ENCODE results near the gene CATSPER2. TPM values are rescaled to one million over a fixed set of nuclear protein-coding genes. Genes with fewer than 3 reads are reported as not detected.
"Not testable (repeated sequence)": the region's sequence is repeated elsewhere in the genome, so short reads cannot be mapped to it uniquely, and the experiment has no call there.

Gene CATSPER2
- polyA plus RNA-seq, 1 donor, result 2.1 TPM

- DNase-seq (ENCODE audit: low read depth), result not testable (repeated sequence)
Measured at GRCh38 chr15:43593328-43594190, 55.1 kb downstream of the CATSPER2 start, which contains the start of gene CKMT1B. CKMT1B (plus strand) TSS chr15:43594027; CDS start chr15:43594219, 192 bp downstream.

- DNase-seq (ENCODE audit: low read depth), result not testable (repeated sequence)
Measured at GRCh38 chr15:43592841-43593240, 55.8 kb downstream of the CATSPER2 start.

GRCh38 chr15:43589778-43590466 is 58.7 kb downstream of the CATSPER2 start, which contains the start of gene PPIP5K1:
PPIP5K1 (minus strand) TSS chr15:43590208; CDS start chr15:43584504, 5,704 bp downstream.
- not testable (repeated sequence) for DNase-seq (ENCODE audit: low read depth)

Other genes starting within 250 kb of the CATSPER2 start
- gene TP53BP1, start 155.7 kb downstream of the CATSPER2 start, polyA plus RNA-seq (ENCODE audit: insufficient read length), result 42.5 TPM
- gene MAP1A, start 131.2 kb downstream of the CATSPER2 start, polyA plus RNA-seq (ENCODE audit: insufficient read length), result 28.3 TPM
- 9.9 TPM for gene PPIP5K1, start 58.6 kb downstream of the CATSPER2 start, polyA plus RNA-seq (ENCODE audit: insufficient read length)
- not detected for gene CKMT1B, start 54.8 kb downstream of the CATSPER2 start, polyA plus RNA-seq (ENCODE audit: insufficient read length)
- 0.90 TPM for gene STRC, start 30.0 kb downstream of the CATSPER2 start, polyA plus RNA-seq (ENCODE audit: insufficient read length)
- gene CKMT1A, start 45.0 kb upstream of the CATSPER2 start, polyA plus RNA-seq (ENCODE audit: insufficient read length), result not detected
- 165 TPM for gene PDIA3, start 97.6 kb upstream of the CATSPER2 start, polyA plus RNA-seq (ENCODE audit: insufficient read length)
- gene ELL3, start 128.1 kb upstream of the CATSPER2 start, polyA plus RNA-seq (ENCODE audit: insufficient read length), result 1.8 TPM
- gene SERF2, start 143.5 kb upstream of the CATSPER2 start, polyA plus RNA-seq (ENCODE audit: insufficient read length), result 489 TPM
- 0.42 TPM for gene SERINC4, start 151.4 kb upstream of the CATSPER2 start, polyA plus RNA-seq (ENCODE audit: insufficient read length)
- gene HYPK, start 151.8 kb upstream of the CATSPER2 start, polyA plus RNA-seq (ENCODE audit: insufficient read length), result 12.4 TPM
- gene MFAP1, start 175.8 kb upstream of the CATSPER2 start, polyA plus RNA-seq (ENCODE audit: insufficient read length), result 30.3 TPM
- 6.3 TPM for gene WDR76, start 178.2 kb upstream of the CATSPER2 start, polyA plus RNA-seq (ENCODE audit: insufficient read length)

All from forelimb muscle (tissue), 1 donor.